ENCODE results near the gene SLC2A4. TPM values are rescaled to one million over a fixed set of nuclear protein-coding genes. Genes with fewer than 3 reads are reported as not detected.
A peak's percentile ranks its signal among the peaks of the same experiment; 100 is the strongest.

SLC2A4 gene
- total RNA-seq, 5 donors from 2014 or later (not counting 1 experiment from before 2014, with no cell fraction given), result 0.06 TPM; not detected in 4

- no peak for DNase-seq
Measured at GRCh38 chr17:7262192-7262934, 19.2 kb upstream of the SLC2A4 start, which contains the start of gene CLDN7. TSS of gene CLDN7 (minus strand) at chr17:7262478. CDS start at chr17:7262043, 435 bp downstream.

GRCh38 chr17:7262935-7263800, 18.4 kb upstream of the SLC2A4 start:
- H3K9me3 ChIP-seq, result no peaks in the 10 kb centered on the region
- peak overlapping the region; percentile 31 to 49 for H3K4me3 ChIP-seq (ENCODE audit: control insufficient read depth in 1 of 2, extremely low read depth in 1 of 2, low read length in 1 of 2)
- no peak overlapping the region for H3K27ac ChIP-seq (ENCODE audit: low read length)
- peaks cover 6 to 35% of the 10 kb centered on the region in 2 experiments for H3K4me1 ChIP-seq (ENCODE audit: control insufficient read depth in 1 of 2, extremely low read depth in 1 of 2, insufficient read depth in 2 of 2, low read length in 2 of 2)
- peaks cover 0 to 51% of the 10 kb centered on the region in 2 experiments for H3K27me3 ChIP-seq (replicated peaks in 1 of 2; ENCODE audit: control insufficient read depth in 2 of 2, extremely low read depth in 1 of 2, insufficient read depth in 2 of 2, low read length in 1 of 2)
- H3K9me3 Mint-ChIP-seq, result no peaks in the 10 kb centered on the region
- H3K4me1 Mint-ChIP-seq, result peaks cover 22 to 23% (median 22%) of the 10 kb centered on the region in 3 donors
- H3K36me3 Mint-ChIP-seq, result no peaks in the 10 kb centered on the region
- peak; percentile 7 to 44 (median 16) for ATAC-seq (replicated peaks in 1 of 4)
- DNase-seq, result peak in 1 of 35 experiments; percentile 30
- 8% methylated on average over 10 of the region's 26 CpGs for WGBS (ENCODE audit: insufficient coverage)
- H3K4me3 Mint-ChIP-seq, result peak overlapping the region; percentile 71 to 76 (median 76)
- peak overlapping the region; percentile 60 to 79 for H3K27ac Mint-ChIP-seq
- CTCF ChIA-PET, result no interaction called here
- H3K36me3 ChIP-seq (ENCODE audit: control insufficient read depth in 2 of 2, extremely low read depth in 1 of 2, insufficient read depth in 1 of 2, low read length in 1 of 2), result peaks cover 0 to 15% of the 10 kb centered on the region in 2 donors
- POLR2A ChIA-PET, result interaction anchor here in 1 of 2 donors (0.6 kb wide), 1 partner anchor 73 kb away, joined by 3 read pairs; no protein-coding TSS in a partner anchor
- peaks cover 3 to 30% of the 10 kb centered on the region in 2 donors for H3K27me3 Mint-ChIP-seq

More at GRCh38 chr17:7262192-7262934, 19.2 kb upstream of the SLC2A4 start, which contains the start of gene CLDN7:
- Histone ChIP-seq H3K27ac (ENCODE audit: low read length) (no peak within 1 kb of the TSS), H3K9me3 (no peaks in the 10 kb centered on the region), H3K27me3 (replicated peaks in 1 of 2; ENCODE audit: control insufficient read depth in 2 of 2, extremely low read depth in 1 of 2, insufficient read depth in 2 of 2, low read length in 1 of 2) (peaks cover 0 to 47% of the 10 kb centered on the region in 2 experiments), H3K4me3 (ENCODE audit: control insufficient read depth in 1 of 2, extremely low read depth in 1 of 2, low read length in 1 of 2) (peak within 1 kb of the TSS; percentile 49), H3K4me1 (ENCODE audit: control insufficient read depth in 1 of 2, extremely low read depth in 1 of 2, insufficient read depth in 2 of 2, low read length in 2 of 2) (peaks cover 6 to 35% of the 10 kb centered on the region in 2 experiments), H3K36me3 (ENCODE audit: control insufficient read depth in 2 of 2, extremely low read depth in 1 of 2, insufficient read depth in 1 of 2, low read length in 1 of 2) (peaks cover 0 to 19% of the 10 kb centered on the region in 2 donors)
- 15% methylated on average over 57 of the region's 64 CpGs for WGBS (ENCODE audit: insufficient coverage)
- Mint-ChIP-seq H3K4me1 (peaks cover 22 to 23% (median 22%) of the 10 kb centered on the region in 3 donors), H3K36me3 (no peaks in the 10 kb centered on the region), H3K9me3 (no peaks in the 10 kb centered on the region), H3K27me3 (peaks cover 3 to 30% of the 10 kb centered on the region in 2 donors), H3K4me3 (peak within 1 kb of the TSS; percentile 71 to 76 (median 76)), H3K27ac (peak within 1 kb of the TSS; percentile 60 to 79)
- POLR2A ChIA-PET, result no interaction called here
- CTCF ChIA-PET, result no interaction called here
- ATAC-seq (replicated peaks in 1 of 4), result peak in 1 of 4 experiments; percentile 23

GRCh38 chr17:7263801-7264078, 17.8 kb upstream of the SLC2A4 start:
- Mint-ChIP-seq H3K9me3 (no peaks in the 10 kb centered on the region), H3K27me3 (peaks cover 3 to 30% of the 10 kb centered on the region in 2 donors), H3K27ac (peak overlapping the region; percentile 64 to 67), H3K36me3 (no peaks in the 10 kb centered on the region), H3K4me3 (peak overlapping the region; percentile 25 to 76 (median 71)), H3K4me1 (peaks cover 22 to 23% (median 22%) of the 10 kb centered on the region in 3 donors)
- Histone ChIP-seq H3K4me1 (ENCODE audit: control insufficient read depth in 1 of 2, extremely low read depth in 1 of 2, insufficient read depth in 2 of 2, low read length in 2 of 2) (peaks cover 6 to 35% of the 10 kb centered on the region in 2 experiments), H3K36me3 (ENCODE audit: control insufficient read depth in 2 of 2, extremely low read depth in 1 of 2, insufficient read depth in 1 of 2, low read length in 1 of 2) (peaks cover 0 to 10% of the 10 kb centered on the region in 2 donors), H3K4me3 (ENCODE audit: control insufficient read depth in 1 of 2, extremely low read depth in 1 of 2, low read length in 1 of 2) (no peak overlapping the region), H3K9me3 (no peaks in the 10 kb centered on the region), H3K27me3 (replicated peaks in 1 of 2; ENCODE audit: control insufficient read depth in 2 of 2, extremely low read depth in 1 of 2, insufficient read depth in 2 of 2, low read length in 1 of 2) (peaks cover 0 to 51% of the 10 kb centered on the region in 2 experiments), H3K27ac (ENCODE audit: low read length) (no peak overlapping the region)
- DNase-seq, result no peak
- POLR2A ChIA-PET, result interaction anchor here in 1 of 2 donors (0.6 kb wide), 1 partner anchor 73 kb away, joined by 3 read pairs; no protein-coding TSS in a partner anchor
- peak in 1 of 4 experiments; percentile 2 for ATAC-seq (replicated peaks in 1 of 4)
- CTCF ChIA-PET, result no interaction called here
- 32% methylated on average over 4 of the region's 4 CpGs for WGBS (ENCODE audit: insufficient coverage)

GRCh38 chr17:7266784-7267183, 14.7 kb upstream of the SLC2A4 start:
- no peak overlapping the region for H3K27ac Mint-ChIP-seq
- no peak for ATAC-seq (replicated peaks in 1 of 4)
- no peak overlapping the region for H3K27ac ChIP-seq (ENCODE audit: low read length)
- H3K4me1 Mint-ChIP-seq, result peaks cover 19 to 21% (median 20%) of the 10 kb centered on the region in 3 donors
- H3K9me3 ChIP-seq, result no peaks in the 10 kb centered on the region
- H3K9me3 Mint-ChIP-seq, result no peaks in the 10 kb centered on the region
- H3K36me3 ChIP-seq (ENCODE audit: control insufficient read depth in 2 of 2, extremely low read depth in 1 of 2, insufficient read depth in 1 of 2, low read length in 1 of 2), result no peaks in the 10 kb centered on the region
- H3K27me3 ChIP-seq (replicated peaks in 1 of 2; ENCODE audit: control insufficient read depth in 2 of 2, extremely low read depth in 1 of 2, insufficient read depth in 2 of 2, low read length in 1 of 2), result peaks cover 0 to 55% of the 10 kb centered on the region in 2 experiments
- no peak for DNase-seq
- POLR2A ChIA-PET, result interaction anchor here in 1 of 2 donors (0.7 kb wide), 1 partner anchor 65 kb away, joined by 3 read pairs; no protein-coding TSS in a partner anchor
- no CpG with 5 or more reads among the region's 1 CpG for WGBS (ENCODE audit: insufficient coverage)
- H3K4me3 ChIP-seq (ENCODE audit: control insufficient read depth in 1 of 2, extremely low read depth in 1 of 2, low read length in 1 of 2), result no peak overlapping the region
- CTCF ChIA-PET, result no interaction called here
- H3K27me3 Mint-ChIP-seq, result peaks cover 3 to 30% of the 10 kb centered on the region in 2 donors
- H3K4me3 Mint-ChIP-seq, result no peak overlapping the region
- no peaks in the 10 kb centered on the region for H3K36me3 Mint-ChIP-seq
- peaks cover 3 to 20% of the 10 kb centered on the region in 2 experiments for H3K4me1 ChIP-seq (ENCODE audit: control insufficient read depth in 1 of 2, extremely low read depth in 1 of 2, insufficient read depth in 2 of 2, low read length in 2 of 2)

- Mint-ChIP-seq H3K4me1 (peaks cover 16 to 34% (median 26%) of the 10 kb centered on the region in 3 donors), H3K9me3 (no peaks in the 10 kb centered on the region), H3K27me3 (peaks cover 12 to 30% of the 10 kb centered on the region in 2 donors), H3K36me3 (no peaks in the 10 kb centered on the region), H3K4me3 (no peak overlapping the region), H3K27ac (no peak overlapping the region)
- ChIA-PET POLR2A (no interaction called here), CTCF (interaction anchor here (0.6 to 1.3 kb wide), 3 partner anchors 17 to 305 kb away, joined by 3 to 4 read pairs (median 4); no protein-coding TSS in a partner anchor)
- Histone ChIP-seq H3K27me3 (replicated peaks in 1 of 2; ENCODE audit: control insufficient read depth in 2 of 2, extremely low read depth in 1 of 2, insufficient read depth in 2 of 2, low read length in 1 of 2) (peaks cover 0 to 39% of the 10 kb centered on the region in 2 experiments), H3K4me3 (ENCODE audit: control insufficient read depth in 1 of 2, extremely low read depth in 1 of 2, low read length in 1 of 2) (no peak overlapping the region), H3K27ac (ENCODE audit: low read length) (no peak overlapping the region), H3K36me3 (ENCODE audit: control insufficient read depth in 2 of 2, extremely low read depth in 1 of 2, insufficient read depth in 1 of 2, low read length in 1 of 2) (no peaks in the 10 kb centered on the region), H3K4me1 (ENCODE audit: control insufficient read depth in 1 of 2, extremely low read depth in 1 of 2, insufficient read depth in 2 of 2, low read length in 2 of 2) (peaks cover 6 to 26% of the 10 kb centered on the region in 2 experiments), H3K9me3 (no peaks in the 10 kb centered on the region)
- DNase-seq (no peak), ATAC-seq (replicated peaks in 1 of 4) (no peak)
- 43% methylated on average over 1 of the region's 8 CpGs for WGBS (ENCODE audit: insufficient coverage)
Measured at GRCh38 chr17:7279448-7279847, 2.1 kb upstream of the SLC2A4 start.

Measured in T-cell (primary cell).